ENCODE measurements around the gene OBSCN. TPM values are rescaled to one million over a fixed set of nuclear protein-coding genes. Genes with fewer than 3 reads are reported as not detected.

The OBSCN gene
- total and polyA plus RNA-seq, 2 of the 13 experiments (the other 11 are each of a cell fraction or from before 2014, with no cell fraction given), result 0.20 TPM

DNA sequence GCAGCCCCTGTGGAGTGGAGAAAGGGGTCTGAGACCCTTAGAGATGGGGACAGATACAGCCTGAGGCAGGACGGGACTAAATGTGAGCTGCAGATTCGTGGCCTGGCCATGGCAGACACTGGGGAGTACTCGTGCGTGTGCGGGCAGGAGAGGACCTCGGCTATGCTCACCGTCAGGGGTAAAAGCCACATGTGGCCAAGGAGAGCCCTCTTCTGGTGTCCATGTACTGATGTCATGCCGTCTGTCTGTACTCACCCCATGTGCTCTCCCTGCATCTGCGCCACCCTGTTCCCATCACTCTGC lies 84.7 kb downstream of the OBSCN start:
- 20% methylated on average over 3 of the region's 9 CpGs for WGBS (ENCODE audit: low lambda C conversion rate)
- H3K4me1 ChIP-seq (ENCODE audit: insufficient read depth, low read length), result no peaks in the 10 kb centered on the region
- no peak for ATAC-seq
- no peaks in the 10 kb centered on the region for H3K9me3 ChIP-seq (ENCODE audit: low read length)
- no peak overlapping the region for H3K27ac ChIP-seq (ENCODE audit: extremely low read length, insufficient read depth, low read length)
- DNase-seq (ENCODE audit: low spot score), result no peak
- TF ChIP-seq KLF13 (CRISPR knock-in tag; IDR thresholded peaks at IDR 0.05) (no peak), RERE (CRISPR knock-in tag; IDR thresholded peaks at IDR 0.05; ENCODE audit: low read depth) (no peak), ELF3 (CRISPR knock-in tag; IDR thresholded peaks at IDR 0.05) (no peak), ZNF614 (CRISPR knock-in tag; IDR thresholded peaks at IDR 0.05; ENCODE audit: borderline replicate concordance) (no peak), ZZZ3 (CRISPR knock-in tag; IDR thresholded peaks at IDR 0.05; ENCODE audit: borderline replicate concordance) (no peak), MZF1 (CRISPR knock-in tag; IDR thresholded peaks at IDR 0.05; ENCODE audit: borderline replicate concordance) (no peak), ZBTB4 (CRISPR knock-in tag; IDR thresholded peaks at IDR 0.05; ENCODE audit: borderline replicate concordance) (no peak), KAT8 (CRISPR knock-in tag; IDR thresholded peaks at IDR 0.05) (no peak), ZFP62 (CRISPR knock-in tag; IDR thresholded peaks at IDR 0.05) (no peak)
- ChIA-PET POLR2A (no interaction called here), CTCF (ENCODE audit: low intra/inter-chr PET ratio, low total read pairs) (no interaction called here)
- no peaks in the 10 kb centered on the region for H4K20me1 ChIP-seq (ENCODE audit: insufficient read depth, low read length)
- H2AFZ ChIP-seq (ENCODE audit: low read length), result no peak overlapping the region
- H3K27me3 ChIP-seq (ENCODE audit: control insufficient read depth in 1 of 2, insufficient read depth in 2 of 2, low read length in 2 of 2), result peaks cover 6 to 55% of the 10 kb centered on the region in 2 experiments
- FAIRE-seq, result no peak
- in situ Hi-C loops (cut with HindIII; ENCODE audit: extremely low pct_ligation_motif_present, low pct_unique_long_range_greater_than_20kb), result no loop called here
- H3K79me2 ChIP-seq (ENCODE audit: insufficient read depth, low read length), result no peaks in the 10 kb centered on the region
- intact Hi-C loops (cut with micrococcal nuclease; ENCODE audit: unreplicated experiment), result no loop called here
- no TSS peak for BruUV-seq (replicated peaks)
- no peak overlapping the region for H3K9ac ChIP-seq (ENCODE audit: insufficient read depth, low read depth, low read length)
- no peaks in the 10 kb centered on the region for H3K36me3 ChIP-seq (replicated peaks in 1 of 2; ENCODE audit: control insufficient read depth in 1 of 2, insufficient read depth in 2 of 2, low read length in 2 of 2)
- no peak overlapping the region for H3K4me3 ChIP-seq (replicated peaks in 1 of 3; ENCODE audit: insufficient read depth in 1 of 3, low read depth in 2 of 3, low read length in 3 of 3)
- no peak overlapping the region for H3K4me2 ChIP-seq (ENCODE audit: low read depth, low read length)
